MM.1S (cell line): ENCODE data around the gene EVL.

Experiments
- DNase-seq: peaks from one replicate; pipeline ENCODE4 v3.0.0-alpha.2; 2015
- H2AFZ ChIP-seq: fragments of 300-600 bp; sonication (generic); 2 replicates; pipeline ENCODE4 v1.6.0; 2016; ENCODE audit warnings: antibody characterized with exemption, low read length
- H3F3A ChIP-seq: fragments of 300-600 bp; sonication (generic); 2 replicates; pipeline ENCODE4 v1.6.1; 2016; ENCODE audit warnings: mild to moderate bottlenecking, antibody characterized with exemption, low read length, moderate library complexity, mixed read lengths; ENCODE audit not compliant: insufficient read depth
- H3K27ac ChIP-seq: fragments of 300-600 bp; sonication (generic); 2 replicates; pipeline ENCODE4 v1.5.1; 2016; ENCODE audit warnings: mild to moderate bottlenecking, low read length
- H3K27me3 ChIP-seq: fragments of 300-600 bp; sonication (generic); replicated peaks from 2 replicates; pipeline ENCODE4 v1.6.0; 2016; ENCODE audit warnings: low read length; ENCODE audit not compliant: insufficient read depth
- H3K36me3 ChIP-seq: fragments of 300-600 bp; sonication (generic); replicated peaks from 2 replicates; pipeline ENCODE4 v1.6.1; 2016; ENCODE audit warnings: mild to moderate bottlenecking, low read length, mixed read lengths; ENCODE audit not compliant: insufficient read depth
- H3K4me1 ChIP-seq: fragments of 300-600 bp; sonication (generic); 2 replicates; pipeline ENCODE4 v1.6.1; 2016; ENCODE audit warnings: low read length, mixed read lengths
- H3K4me2 ChIP-seq: fragments of 300-600 bp; sonication (generic); 2 replicates; pipeline ENCODE4 v1.6.0; 2016; ENCODE audit warnings: low read depth, low read length
- H3K4me3 ChIP-seq: fragments of 300-600 bp; sonication (generic); 2 replicates; pipeline ENCODE4 v1.5.1; 2016; ENCODE audit warnings: low read length, mixed read lengths
- H3K79me2 ChIP-seq: fragments of 300-600 bp; sonication (generic); 2 replicates; pipeline ENCODE4 v1.6.1; 2016; ENCODE audit warnings: mixed run types, low read length, mixed read lengths
- H3K9ac ChIP-seq: fragments of 300-600 bp; sonication (generic); 2 replicates; pipeline ENCODE4 v1.6.1; 2016; ENCODE audit warnings: low read length, mixed read lengths
- H3K9me2 ChIP-seq: fragments of 300-600 bp; sonication (generic); replicated peaks from 2 replicates; pipeline ENCODE4 v1.6.1; 2016; ENCODE audit warnings: mild to moderate bottlenecking, low read length, mixed read lengths; ENCODE audit not compliant: insufficient read depth
- H3K9me3 ChIP-seq: fragments of 300-600 bp; sonication (generic); replicated peaks from 2 replicates; pipeline ENCODE4 v1.6.1; 2016; ENCODE audit warnings: mild to moderate bottlenecking, low read length, mixed read lengths; ENCODE audit not compliant: insufficient read depth
- H4K20me1 ChIP-seq: fragments of 300-600 bp; sonication (generic); 2 replicates; pipeline ENCODE4 v1.6.1; 2016; ENCODE audit warnings: mild to moderate bottlenecking, low read length, moderate library complexity, mixed read lengths; ENCODE audit not compliant: insufficient read depth
- CTCF ChIP-seq: fragments of 300-600 bp; sonication (generic); IDR thresholded peaks from 2 replicates; pipeline ENCODE4 v1.5.1; 2016; ENCODE audit warnings: antibody characterized with exemption, low read length, mixed read lengths
- EZH2 ChIP-seq: fragments of 300-600 bp; sonication (generic); optimal IDR thresholded peaks from 2 replicates; pipeline ENCODE3; 2017; ENCODE audit warnings: low read depth, mild to moderate bottlenecking, antibody characterized with exemption, low read length, mixed read lengths
- EZH2phosphoT487 ChIP-seq: fragments of 300-600 bp; sonication (generic); IDR thresholded peaks from 2 replicates; pipeline ENCODE4 v1.6.1; 2018; ENCODE audit warnings: antibody characterized with exemption, low read length

Gene EVL

GRCh38 chr14:100056431-100056830 is 8.8 kb upstream of the EVL start:
- Histone ChIP-seq H3K9me3 (no peaks in the 10 kb centered on the region), H4K20me1 (no peaks in the 10 kb centered on the region), H3K4me2 (no peak overlapping the region), H3F3A (peaks cover 15% of the 10 kb centered on the region; the same call in 1 of the 2 replicates), H3K27ac (no peak overlapping the region), H2AFZ (no peak overlapping the region), H3K4me3 (no peak overlapping the region), H3K9me2 (no peaks in the 10 kb centered on the region), H3K36me3 (no peaks in the 10 kb centered on the region), H3K4me1 (peaks cover 31% of the 10 kb centered on the region), H3K27me3 (no peaks in the 10 kb centered on the region), H3K9ac (no peak overlapping the region), H3K79me2 (no peaks in the 10 kb centered on the region)
- TF ChIP-seq CTCF = no peak
- no peak for TF ChIP-seq EZH2phosphoT487
- no peak for TF ChIP-seq EZH2
- DNase-seq = no peak

GRCh38 chr14:100056964-100057795 is 8.0 kb upstream of the EVL start:
- H3K36me3 ChIP-seq = no peaks in the 10 kb centered on the region
- TF ChIP-seq EZH2phosphoT487 = no peak
- TF ChIP-seq EZH2 = no peak
- peak; percentile 40 for TF ChIP-seq CTCF
- H3K4me2 ChIP-seq = no peak overlapping the region
- H4K20me1 ChIP-seq = no peaks in the 10 kb centered on the region
- DNase-seq = peak; percentile 22
- peaks cover 15% of the 10 kb centered on the region; the same call in 1 of the 2 replicates for H3F3A ChIP-seq
- peaks cover 31% of the 10 kb centered on the region for H3K4me1 ChIP-seq
- H3K9me3 ChIP-seq = no peaks in the 10 kb centered on the region
- no peaks in the 10 kb centered on the region for H3K27me3 ChIP-seq
- no peaks in the 10 kb centered on the region for H3K79me2 ChIP-seq
- H3K9me2 ChIP-seq = no peaks in the 10 kb centered on the region
- no peak overlapping the region for H3K4me3 ChIP-seq
- H2AFZ ChIP-seq = no peak overlapping the region
- no peak overlapping the region for H3K27ac ChIP-seq
- no peak overlapping the region for H3K9ac ChIP-seq

- Histone ChIP-seq H3K36me3 (no peaks in the 10 kb centered on the region), H2AFZ (no peak overlapping the region)
- TF ChIP-seq EZH2phosphoT487 (no peak), EZH2 (no peak), CTCF (no peak)
Measured at GRCh38 chr14:100058777-100059437, 6.3 kb upstream of the EVL start.

More at GRCh38 chr14:100058777-100059437, 6.3 kb upstream of the EVL start:
- H3K27me3 ChIP-seq = no peaks in the 10 kb centered on the region
- no peaks in the 10 kb centered on the region for H3K9me2 ChIP-seq
- H3K4me2 ChIP-seq = peak overlapping the region; percentile 72
- H3K27ac ChIP-seq = peak overlapping the region; percentile 55; the same call in 1 of the 2 replicates
- H3K9me3 ChIP-seq = no peaks in the 10 kb centered on the region
- H4K20me1 ChIP-seq = no peaks in the 10 kb centered on the region
- H3F3A ChIP-seq = peaks cover 15% of the 10 kb centered on the region; the same call in 1 of the 2 replicates
- no peak overlapping the region for H3K9ac ChIP-seq
- no peaks in the 10 kb centered on the region for H3K79me2 ChIP-seq
- peaks cover 32% of the 10 kb centered on the region for H3K4me1 ChIP-seq
- peak; percentile 60 for DNase-seq
- no peak overlapping the region for H3K4me3 ChIP-seq
